Hematopoietic multipotent progenitor cell (in vitro differentiated cells): ENCODE measurements around the gene GDE1. TPM values are rescaled to one million over a fixed set of nuclear protein-coding genes. Genes with fewer than 3 reads are reported as not detected.

Source experiments
- DNase-seq, 3 donors: peaks; one replicate each; pipeline ENCODE4 v3.0.0-alpha.2; 2011 to 2015; ENCODE audit warnings: low read depth in 2 of 3, low spot score in 2 of 3
- total RNA-seq: library from RNA; depleted of rRNA; stranded (reverse); fragments of >200 nt; gene quantifications from one replicate; pipeline ENCODE4 v1.2.3, GENCODE V29; 2012

The GDE1 gene
- total RNA-seq, 1 donor: 27.7 TPM

DNA sequence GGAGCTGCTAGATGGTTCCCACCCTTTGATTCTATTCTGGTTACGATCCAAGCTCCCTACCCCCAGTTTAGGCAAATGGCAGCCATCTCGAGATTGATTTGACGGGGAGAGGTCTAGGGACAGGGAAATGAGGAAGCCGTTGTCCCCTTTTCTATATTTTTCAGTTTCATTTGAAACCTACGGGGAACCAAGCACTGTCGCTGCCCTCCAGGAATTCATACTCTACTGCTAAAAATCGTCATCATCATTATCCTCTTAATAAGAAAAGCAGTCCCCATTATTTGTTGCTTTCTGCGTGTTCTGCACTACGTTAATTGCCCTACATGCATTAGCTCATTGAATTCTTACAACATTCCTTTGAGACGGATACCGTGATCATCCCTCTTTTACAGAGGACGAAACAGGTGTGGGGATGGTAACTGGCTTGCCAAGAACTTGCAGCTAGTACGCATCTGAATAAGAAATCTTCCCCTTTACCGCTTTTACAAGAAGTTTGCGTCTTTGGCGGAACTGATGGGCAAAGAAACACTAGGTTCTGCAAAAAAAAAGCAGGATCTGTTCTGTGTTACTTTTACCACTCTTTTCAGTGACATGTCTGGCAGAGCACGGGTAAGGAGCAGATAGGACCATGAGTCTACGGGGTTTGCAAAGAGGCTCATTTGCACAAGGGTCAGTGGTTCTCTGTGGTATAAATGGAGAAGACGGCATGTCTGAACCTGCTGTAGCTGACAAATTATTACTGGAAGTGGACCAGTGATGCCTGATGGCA lies 2.9 kb upstream of the GDE1 start:
- DNase-seq: peak in 2 of 3 donors; percentile 29 to 48

DNA sequence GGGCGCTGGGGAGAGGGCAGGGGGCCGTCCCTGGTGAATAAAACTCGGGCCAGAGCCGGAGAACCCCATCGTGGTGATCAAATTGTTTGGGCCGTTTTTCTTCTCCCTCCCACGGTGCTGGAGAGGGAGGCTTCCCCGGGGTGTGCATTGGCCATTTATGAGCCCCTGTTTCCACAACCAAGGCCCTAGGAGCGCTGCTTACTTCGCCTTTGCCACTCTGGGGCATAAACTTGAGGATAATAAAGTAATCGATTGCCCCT lies 2.4 kb upstream of the GDE1 start:
- DNase-seq: no peak

DNA sequence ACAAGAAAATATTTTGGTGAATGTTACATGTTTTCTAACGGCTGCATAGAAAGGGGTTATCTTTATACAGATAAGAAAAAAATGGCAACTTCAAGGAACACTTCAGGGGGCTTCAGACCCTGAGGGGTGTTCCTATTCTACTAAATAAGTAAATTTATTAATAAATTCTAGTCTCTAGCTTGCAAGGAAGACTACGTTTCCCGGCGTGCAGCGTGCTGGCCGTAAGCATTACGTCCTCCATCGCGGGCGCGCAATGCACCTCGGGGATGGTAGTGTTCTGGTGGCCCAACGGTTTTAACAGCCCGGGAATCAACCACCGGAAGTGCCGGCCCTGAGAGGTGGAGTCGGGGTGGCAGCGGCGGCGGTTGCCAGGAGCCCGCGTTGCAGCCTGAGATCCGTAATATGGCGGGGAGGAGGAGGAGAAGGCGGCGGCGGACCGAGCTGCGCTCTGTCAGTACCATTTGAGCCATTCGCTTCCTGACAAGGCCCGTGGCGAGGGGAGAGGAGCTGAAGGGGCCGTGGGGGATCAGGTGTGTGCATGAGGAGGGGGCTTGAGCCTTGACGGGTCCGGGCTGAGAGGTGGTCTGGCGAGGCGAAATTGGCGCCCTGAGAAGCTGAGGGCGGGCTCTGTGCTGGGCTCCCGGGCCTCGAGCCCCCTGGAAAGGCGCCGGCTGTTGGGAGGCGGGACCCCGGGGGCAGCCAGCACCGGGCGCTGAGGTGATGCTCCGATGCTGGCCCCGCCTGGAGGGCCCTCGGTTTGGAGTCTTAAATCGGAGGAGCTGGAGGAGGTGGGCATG lies 1.9 kb upstream of the GDE1 start, which contains the start of gene CCP110:
CCP110 (plus strand) TSS at position 384 of the 797 bp plus-strand sequence. CDS start 3,940 bp downstream, outside the sequence.
- peak; percentile 82 to 98 (median 96) for DNase-seq

DNA sequence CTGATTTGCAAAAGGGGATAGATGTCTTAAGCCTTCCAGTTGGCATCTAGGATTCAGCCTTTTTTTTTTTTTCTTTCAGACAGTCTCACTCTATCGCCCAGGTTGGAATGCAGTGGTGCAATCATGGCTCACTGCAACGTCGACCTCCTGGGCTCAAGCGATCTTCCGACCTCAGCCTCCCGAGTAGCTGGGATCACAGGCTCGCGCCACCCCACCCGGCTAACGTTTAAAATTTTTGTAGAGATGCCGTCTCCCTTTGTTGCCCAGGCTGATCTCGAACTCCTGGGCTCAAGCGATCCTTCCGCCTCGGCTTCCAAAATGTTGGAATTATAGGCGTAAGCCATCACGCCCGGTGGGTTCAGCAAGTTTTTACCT lies 1.3 kb upstream of the GDE1 start:
- DNase-seq: no peak

DNA sequence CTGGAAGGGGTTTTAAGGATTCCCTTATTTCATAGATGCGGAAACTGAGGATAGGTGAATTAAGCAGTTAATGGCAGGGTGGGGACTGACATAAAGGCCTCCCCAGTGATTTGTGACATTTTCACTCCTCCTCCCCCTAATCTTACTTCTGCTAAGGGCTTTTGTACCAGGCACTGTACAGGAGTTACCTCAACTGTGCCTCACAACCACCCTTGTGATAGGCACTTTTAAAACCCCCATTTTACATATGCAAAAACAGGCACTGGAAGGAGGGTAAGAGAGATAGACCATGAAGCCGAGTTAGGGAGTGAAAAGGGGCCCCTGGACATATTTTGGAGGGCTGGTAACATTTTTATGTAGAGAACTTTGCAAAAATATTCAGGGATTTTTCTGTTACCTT lies 862 bp upstream of the GDE1 start:
- no peak for DNase-seq

DNA sequence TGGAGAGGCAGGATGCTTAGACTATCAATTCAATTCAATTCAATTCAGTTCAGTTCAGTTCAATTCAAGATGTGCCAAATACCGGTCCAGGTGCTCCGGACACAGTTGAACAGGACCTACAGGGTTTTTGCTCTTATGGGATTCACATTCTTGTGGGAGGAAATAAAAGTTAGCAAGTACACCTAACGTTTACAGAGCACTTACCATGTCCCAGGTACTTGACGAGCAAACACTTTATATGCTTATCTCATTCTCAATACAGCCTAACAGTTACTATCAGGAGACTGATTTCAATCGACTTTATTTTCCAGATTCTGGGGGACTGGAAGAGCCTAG lies 467 bp upstream of the GDE1 start:
- no peak for DNase-seq

DNA sequence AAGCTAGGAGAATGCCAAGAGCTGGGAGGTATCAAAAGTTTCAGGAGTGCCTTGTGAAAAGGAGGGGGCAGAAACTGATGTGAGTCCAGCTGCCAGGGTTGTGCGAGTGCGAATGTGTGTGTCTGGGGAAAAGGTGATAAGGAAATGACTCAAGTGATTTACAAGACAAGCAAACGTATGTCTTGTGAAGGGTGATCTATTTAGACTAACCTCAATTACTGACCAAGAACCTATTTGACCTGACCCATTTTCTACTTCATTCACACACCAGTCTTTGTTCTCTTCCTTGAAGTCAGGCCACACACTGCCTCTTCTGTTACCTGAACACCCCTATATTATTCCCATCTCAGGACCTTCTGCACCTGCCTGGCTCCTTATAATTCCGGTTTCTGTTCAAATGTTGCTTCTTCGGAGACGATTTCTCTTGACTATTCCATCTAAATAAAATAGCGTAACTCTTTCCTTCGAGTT lies 1.0 kb downstream of the GDE1 start:
- DNase-seq: peak in 2 of 3 donors; percentile 33 to 49

DNA sequence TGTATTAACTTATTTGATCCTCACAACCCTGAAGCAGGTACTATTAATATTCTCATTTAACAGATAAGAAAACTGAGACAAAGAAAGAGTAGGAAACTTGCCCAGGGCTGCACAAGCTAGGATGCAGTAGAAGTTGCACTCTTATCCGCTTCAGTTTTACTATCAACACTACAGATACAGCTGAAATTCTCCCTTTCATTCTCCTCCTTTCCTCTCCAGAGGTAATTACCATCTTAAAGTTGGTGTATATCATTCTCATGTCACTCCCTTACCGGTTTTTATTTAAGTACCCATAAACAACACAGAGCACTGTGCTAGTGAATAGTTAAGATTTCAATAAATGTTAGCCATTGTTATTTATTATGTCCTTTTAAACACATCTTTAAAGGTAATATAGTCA lies 3.5 kb downstream of the GDE1 start:
- DNase-seq: no peak

DNA sequence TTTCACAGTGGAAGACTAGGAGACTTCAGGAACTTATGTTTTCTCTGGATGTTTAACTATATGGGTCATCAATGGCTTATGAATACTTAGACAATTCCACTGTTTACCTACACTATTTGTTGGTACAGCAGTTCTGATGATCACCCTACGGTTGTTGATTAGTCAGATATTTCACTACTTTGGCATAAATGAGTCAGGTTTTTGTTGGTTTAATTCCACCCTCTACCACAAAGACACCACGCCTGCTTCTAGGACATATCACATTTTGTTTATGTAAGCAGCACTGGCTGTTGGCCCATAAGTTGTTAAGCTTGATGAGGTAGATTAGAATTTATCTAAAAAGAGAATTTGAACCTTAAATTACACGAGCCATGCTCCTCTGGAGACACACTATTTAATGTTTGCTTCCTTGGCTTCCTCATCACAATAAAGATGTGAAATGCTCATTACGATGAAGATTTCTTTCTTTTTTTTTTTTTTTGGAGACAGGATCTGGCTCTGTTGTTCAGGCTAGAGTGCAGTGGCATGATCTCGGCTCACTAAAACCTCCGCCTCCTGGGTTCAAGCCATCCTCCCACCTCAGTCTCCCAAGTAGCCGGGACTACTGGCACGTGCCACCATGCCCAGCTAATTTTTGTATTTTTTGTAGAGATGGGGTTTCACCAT lies 4.3 kb downstream of the GDE1 start:
- no peak for DNase-seq

DNA sequence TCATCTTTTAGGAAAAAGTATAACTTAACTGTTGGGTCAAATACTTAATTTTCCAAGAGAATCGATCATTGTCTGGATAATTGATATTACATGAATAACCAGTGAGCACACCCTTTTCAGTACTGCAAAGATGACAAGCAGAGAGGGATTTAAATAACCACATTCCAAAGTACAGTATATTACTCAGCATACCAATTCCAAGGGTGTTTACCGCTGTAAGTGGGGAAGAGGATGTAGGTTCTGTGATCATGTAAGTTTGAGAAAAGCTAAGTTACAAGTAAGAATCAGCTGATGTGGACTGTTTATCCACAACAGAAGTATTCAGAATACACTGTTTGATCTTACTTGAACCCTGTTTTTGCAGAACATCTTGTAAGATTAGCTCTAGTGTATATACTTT lies 6.1 kb downstream of the GDE1 start:
- DNase-seq: no peak

DNA sequence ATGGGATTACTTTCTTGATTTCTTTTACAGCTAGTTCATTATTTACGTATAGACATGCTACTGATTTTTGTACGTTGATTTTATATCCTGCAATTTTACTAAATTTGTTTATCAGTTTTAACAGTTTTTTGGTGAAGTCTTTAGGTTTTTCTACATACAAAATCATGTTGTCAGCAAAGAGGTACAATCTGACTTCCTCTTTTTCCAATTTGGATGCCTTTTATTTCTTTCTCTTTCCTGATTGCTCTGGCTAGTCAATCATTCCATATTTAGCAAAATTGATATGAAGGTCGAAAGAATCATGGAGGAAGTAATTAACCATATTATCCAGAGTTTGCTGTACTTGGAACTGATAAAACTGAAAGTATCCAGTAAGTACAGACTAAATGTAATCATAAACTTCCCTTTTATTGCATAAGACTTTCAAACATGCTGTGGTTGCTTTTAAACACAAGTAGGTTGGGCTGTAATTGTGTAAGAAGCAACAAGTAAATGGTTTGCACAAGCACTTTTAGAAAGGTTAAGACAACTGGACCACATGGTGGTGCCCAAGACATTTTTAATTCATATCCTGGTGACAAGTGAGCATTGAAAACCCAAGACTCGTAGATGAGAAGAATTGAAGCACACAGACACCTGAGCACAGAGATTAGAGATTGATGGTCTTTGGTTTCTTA lies 8.4 kb downstream of the GDE1 start:
- peak in 2 of 3 donors; percentile 38 to 59 for DNase-seq

DNA sequence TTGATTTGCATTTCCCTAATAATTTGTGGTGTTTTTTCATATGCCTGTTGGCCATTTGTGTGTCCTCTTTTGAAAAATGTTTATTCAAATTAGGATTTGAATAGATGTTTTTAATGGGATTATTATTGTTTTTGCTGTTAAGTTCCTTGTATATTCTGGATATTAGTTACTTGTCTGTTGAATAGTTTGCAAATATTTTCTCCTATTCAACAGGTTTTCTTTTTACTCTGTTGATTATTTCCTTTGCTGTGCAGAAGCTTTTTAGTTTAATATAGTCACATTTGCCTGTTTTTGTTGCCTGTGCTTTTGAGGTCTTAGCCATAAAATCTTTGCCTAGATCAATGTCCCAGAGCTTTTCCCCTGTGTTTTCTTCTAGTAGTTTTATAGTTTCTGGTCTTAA lies 9.6 kb downstream of the GDE1 start:
- DNase-seq: no peak

DNA sequence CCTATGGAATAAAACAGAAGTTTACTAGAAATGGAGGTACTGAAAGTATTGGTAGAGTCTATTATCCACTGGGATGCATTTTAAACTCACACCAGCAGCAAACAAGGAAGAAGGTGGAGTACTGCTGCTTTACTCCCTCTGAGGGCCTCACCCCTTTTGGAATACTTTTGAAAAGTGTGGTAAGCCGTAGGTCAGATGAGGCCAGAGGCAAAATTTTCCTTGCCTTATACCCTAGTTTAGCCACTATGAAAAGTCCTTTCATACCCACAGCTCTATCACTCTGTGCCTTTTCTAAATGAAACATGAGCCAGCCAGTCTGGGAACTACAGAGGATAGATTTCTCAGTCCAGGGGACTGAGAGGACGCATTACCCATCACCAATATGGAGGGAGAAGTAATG lies 14.0 kb downstream of the GDE1 start:
- no peak for DNase-seq

DNA sequence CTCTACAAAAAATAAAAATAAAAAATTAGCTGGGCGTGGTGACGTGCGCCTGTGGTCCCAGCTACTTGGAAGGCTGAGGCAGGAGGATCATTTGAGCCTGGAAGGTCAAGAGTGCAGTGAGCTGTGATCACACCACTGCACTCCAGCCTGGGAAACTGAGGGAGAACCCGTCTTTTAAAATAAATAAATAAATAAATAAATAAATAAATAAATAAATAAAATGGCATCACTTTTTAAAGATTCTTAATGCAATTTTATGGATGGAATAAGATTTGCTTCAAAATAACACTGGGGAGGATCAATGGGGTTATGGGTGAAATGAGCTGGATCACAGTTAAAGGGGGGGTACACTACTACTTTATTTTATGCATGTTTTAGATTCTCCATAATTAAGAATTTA lies 14.9 kb downstream of the GDE1 start:
- DNase-seq: no peak

DNA sequence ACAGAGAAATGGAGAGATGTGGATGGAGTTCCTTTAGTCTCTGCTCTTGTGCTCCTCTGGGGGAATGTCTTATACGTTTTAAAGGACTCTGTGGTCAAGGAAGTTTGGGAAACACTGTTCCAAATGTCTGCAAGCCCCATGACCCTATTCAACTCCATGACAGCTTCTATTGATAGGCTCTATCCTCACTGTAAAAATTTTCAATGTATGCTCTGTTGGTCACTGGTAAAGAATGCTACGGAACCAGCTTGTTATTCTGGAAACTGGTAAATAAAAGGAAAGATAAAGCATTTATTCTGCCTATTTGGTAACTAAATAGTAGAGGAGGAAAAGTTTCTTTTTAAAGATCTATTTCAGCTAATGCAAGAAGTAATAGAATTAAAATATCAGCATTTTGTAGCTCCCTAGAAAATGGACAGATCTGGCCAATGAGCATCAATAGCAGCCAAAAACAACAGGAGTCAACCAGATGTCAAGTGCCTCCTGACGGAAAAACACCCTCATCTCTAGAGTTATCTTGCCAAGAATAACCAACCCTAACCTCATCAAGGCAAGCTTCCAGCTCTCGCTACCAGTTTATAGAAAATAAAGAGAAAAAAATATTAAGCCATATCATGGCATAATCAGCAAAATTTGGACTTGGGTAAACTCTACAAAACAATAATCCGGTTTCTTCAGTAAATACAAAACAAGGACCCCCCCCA lies 16.1 kb downstream of the GDE1 start:
- DNase-seq: no peak

DNA sequence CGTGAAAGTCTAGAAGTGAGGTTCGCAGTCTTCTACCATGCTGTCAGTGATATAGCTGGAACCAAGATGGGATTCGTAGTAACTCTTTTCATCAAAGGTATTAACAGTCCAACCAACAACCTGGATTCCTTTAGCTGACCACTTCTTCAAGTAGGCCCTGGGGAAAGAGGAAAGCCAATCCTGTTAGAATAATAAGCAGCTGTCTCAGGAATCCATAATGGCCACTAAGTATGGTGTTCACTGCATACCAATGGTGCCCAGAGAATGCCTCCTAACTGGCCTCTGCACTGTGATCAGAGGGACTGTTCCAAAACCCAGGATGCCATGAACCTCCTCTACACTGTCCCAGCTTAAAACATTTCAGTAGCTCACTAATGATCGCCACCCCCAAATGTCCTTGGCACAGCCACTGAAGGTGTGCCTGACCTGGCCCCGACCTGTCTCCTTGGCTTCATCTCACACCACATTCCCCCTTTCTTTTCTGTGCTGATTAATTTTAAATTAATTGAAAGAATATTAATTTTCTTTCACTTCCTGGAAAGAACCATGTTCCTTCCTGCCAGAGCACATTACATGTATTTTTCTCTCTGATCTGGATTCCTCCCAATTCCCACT lies 18.3 kb downstream of the GDE1 start:
- DNase-seq: no peak

DNA sequence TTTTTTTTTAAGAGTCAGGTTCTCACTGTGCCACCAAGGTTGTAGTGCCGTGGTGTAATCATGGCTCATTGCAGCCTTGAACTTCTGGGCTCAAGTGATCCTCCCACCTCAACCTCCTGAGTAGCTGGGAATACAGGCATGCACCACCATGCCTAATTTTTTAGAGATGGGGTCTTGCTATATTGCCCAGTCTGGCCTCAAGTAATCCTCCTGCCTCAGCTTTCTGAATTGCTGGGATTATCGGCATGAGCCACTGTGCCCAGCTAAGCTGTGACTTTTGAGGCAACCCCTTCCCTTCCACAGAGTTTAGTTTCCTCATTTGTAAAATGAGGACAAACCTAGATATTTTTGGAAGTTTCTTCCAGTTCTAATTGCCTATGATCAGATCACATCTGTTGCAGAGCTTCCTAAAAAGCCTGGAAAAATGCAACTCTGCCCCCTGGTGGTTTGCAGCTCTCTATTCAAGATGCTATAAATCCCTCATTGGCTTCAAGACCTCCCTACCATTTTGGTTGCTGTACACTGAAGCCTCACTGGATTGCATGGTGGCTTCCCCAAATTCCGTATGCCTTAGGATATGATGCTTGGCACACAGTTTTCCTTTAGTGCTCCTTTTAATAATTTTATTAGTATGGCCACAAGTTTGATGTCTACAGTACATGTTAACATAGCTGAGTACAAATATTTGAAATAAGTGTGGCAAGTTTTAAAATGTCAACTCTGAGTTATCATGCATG lies 19.3 kb downstream of the GDE1 start:
- DNase-seq: peak in 2 of 3 donors; percentile 78 to 84

DNA sequence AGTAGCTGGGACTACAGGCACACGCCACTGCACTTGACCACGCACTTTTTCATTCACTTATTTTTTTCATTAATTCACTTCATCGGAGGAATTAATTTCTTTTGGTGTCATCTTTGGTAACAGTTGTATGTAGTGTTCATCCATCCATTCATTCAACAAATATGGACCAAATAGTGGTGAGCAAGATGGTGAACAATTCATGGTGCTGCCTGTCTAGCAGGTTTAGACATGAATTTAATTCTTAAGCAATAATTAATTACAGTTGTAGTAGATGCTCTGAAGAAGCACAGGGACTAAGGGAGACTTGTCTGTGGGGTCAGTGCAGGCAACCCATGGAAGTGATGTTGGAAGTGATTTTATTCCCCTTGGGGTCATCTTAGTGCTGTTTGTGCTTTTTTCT lies 22.4 kb downstream of the GDE1 start:
- no peak for DNase-seq

DNA sequence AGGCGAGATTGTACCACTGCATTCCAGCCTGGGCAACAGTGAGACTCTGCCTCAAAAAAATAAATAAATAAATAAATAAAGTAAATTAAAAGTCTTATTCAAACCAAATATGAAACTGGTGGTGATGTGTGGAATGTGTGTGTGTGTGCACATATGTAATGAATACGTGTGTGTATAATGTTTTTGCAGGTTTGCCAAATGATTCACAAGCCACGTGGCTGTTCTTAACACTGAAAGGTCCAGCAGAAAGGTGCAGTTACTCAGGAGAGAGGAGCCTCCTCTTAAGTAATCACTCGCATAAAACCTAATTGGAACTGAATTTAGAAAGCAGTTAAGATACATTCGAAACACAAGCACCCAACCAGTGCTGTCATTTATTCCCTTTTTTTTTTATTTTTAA lies 22.9 kb downstream of the GDE1 start:
- no peak for DNase-seq

DNA sequence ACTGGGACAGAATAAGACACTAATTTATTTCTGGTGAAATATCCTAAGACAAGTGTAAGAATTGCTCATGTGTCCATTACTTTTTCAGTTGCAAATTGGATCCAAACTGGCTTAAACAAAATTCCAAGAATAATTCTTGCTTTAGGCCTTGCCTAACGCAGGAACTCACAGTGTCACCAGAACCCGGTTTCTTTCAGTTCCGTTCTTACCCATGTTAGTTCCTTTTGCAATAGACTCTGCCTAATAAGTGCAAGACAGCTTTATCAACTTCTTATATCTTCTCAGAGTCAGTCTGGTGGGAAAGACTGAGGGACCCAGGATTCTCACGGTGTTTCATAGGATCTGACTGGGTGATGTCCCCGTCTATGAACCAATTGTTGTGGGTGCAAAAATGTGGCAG lies 24.7 kb downstream of the GDE1 start:
- DNase-seq: no peak
